IMR-90 (cell line): Measurements from ENCODE around the gene PSPC1. TPM values are rescaled to one million over a fixed set of nuclear protein-coding genes. Genes with fewer than 3 reads are reported as not detected.

Experiments
- ATAC-seq: fragments of 200-7000 bp; cut with Tn5 transposase; 2 replicates; pipeline ENCODE4 v1.9.1; 2020; ENCODE audit warnings: low read depth, mild to moderate bottlenecking, moderate library complexity
- BruUV-seq: library from RNA; stranded (reverse); fragments of 400-500 nt; replicated peaks from 2 replicates; lab custom pipeline; 2021; lab: Mats Ljungman, UMichigan
- CTCF ChIA-PET: fragments of 300-600 bp; formaldehyde crosslinking; extraction: SDS; loops from one replicate; lab custom pipeline; 2021; ENCODE audit warnings: antibody characterized with exemption; lab: Yijun Ruan, JAX
- POLR2A ChIA-PET: fragments of 300-600 bp; sonication (Branson Sonifier 250); formaldehyde crosslinking; loops from one replicate; lab custom pipeline; 2022; ENCODE audit warnings: antibody characterized with exemption; ENCODE audit not compliant: unreplicated experiment; lab: Charles Lee
- DNase-seq: peaks from one replicate; pipeline ENCODE4 v3.0.0; 2013
- H2AFZ ChIP-seq: replicated peaks from 2 replicates; pipeline ENCODE3; 2013; ENCODE audit warnings: low read length, mild to moderate bottlenecking; ENCODE audit not compliant: poor library complexity
- H2AK5ac ChIP-seq: 2 replicates; pipeline ENCODE4 v1.6.1; 2013; ENCODE audit warnings: low read depth, low read length, inconsistent platforms
- H2AK9ac ChIP-seq: replicated peaks from 2 replicates; pipeline ENCODE3; 2013; ENCODE audit warnings: mild to moderate bottlenecking, low read depth, low read length, moderate library complexity; ENCODE audit not compliant: poor library complexity
- H2BK120ac ChIP-seq: 2 replicates; pipeline ENCODE4 v1.6.1; 2013; ENCODE audit warnings: low read depth, low read length, inconsistent platforms
- H2BK15ac ChIP-seq: 3 replicates; pipeline ENCODE4 v1.6.1; 2013; ENCODE audit warnings: low read depth, low read length, inconsistent platforms
- H2BK20ac ChIP-seq: 2 replicates; pipeline ENCODE4 v1.6.1; 2013; ENCODE audit warnings: low read depth, mild to moderate bottlenecking, inconsistent platforms, low read length, moderate library complexity
- H2BK5ac ChIP-seq: 2 replicates; pipeline ENCODE4 v1.6.1; 2013; ENCODE audit warnings: mild to moderate bottlenecking, low read depth, low read length, inconsistent platforms; ENCODE audit not compliant: poor library complexity, severe bottlenecking
- H3K14ac ChIP-seq: replicated peaks from 2 replicates; pipeline ENCODE4 v1.6.1; 2013; ENCODE audit warnings: low read depth, low read length, inconsistent platforms
- H3K18ac ChIP-seq: 2 replicates; pipeline ENCODE4 v1.6.1; 2013; ENCODE audit warnings: low read depth, low read length, control low read depth
- H3K23ac ChIP-seq: 2 replicates; pipeline ENCODE4 v1.6.1; 2013; ENCODE audit warnings: low read depth, low read length, inconsistent platforms
- H3K27ac ChIP-seq: 2 replicates; pipeline ENCODE4 v1.5.1; 2013; ENCODE audit warnings: mild to moderate bottlenecking, control low read depth, low read length; ENCODE audit not compliant: insufficient read depth
- H3K27me3 ChIP-seq: 2 replicates; pipeline ENCODE4 v1.6.1; 2013; ENCODE audit warnings: low read length; ENCODE audit not compliant: control insufficient read depth, insufficient read depth
- H3K36me3 ChIP-seq: 2 replicates; pipeline ENCODE4 v1.6.1; 2013; ENCODE audit warnings: low read length, mixed read lengths; ENCODE audit not compliant: control insufficient read depth, insufficient read depth
- H3K4ac ChIP-seq: 2 replicates; pipeline ENCODE4 v1.6.1; 2013; ENCODE audit warnings: low read depth, low read length, inconsistent platforms
- H3K4me1 ChIP-seq: 2 replicates; pipeline ENCODE4 v1.6.1; 2013; ENCODE audit warnings: low read length, mixed read lengths; ENCODE audit not compliant: control insufficient read depth, insufficient read depth
- H3K4me2 ChIP-seq: 2 replicates; pipeline ENCODE4 v1.6.1; 2013; ENCODE audit warnings: low read depth, mild to moderate bottlenecking, control low read depth, low read length, moderate library complexity
- H3K4me3 ChIP-seq: 2 replicates; pipeline ENCODE4 v1.5.1; 2013; ENCODE audit warnings: low read depth, mild to moderate bottlenecking, control low read depth, low read length, moderate library complexity; ENCODE audit not compliant: insufficient read depth
- H3K56ac ChIP-seq: 2 replicates; pipeline ENCODE4 v1.6.1; 2013; ENCODE audit warnings: low read length, inconsistent platforms; ENCODE audit not compliant: insufficient read depth; ENCODE audit errors: extremely low read depth
- H3K79me1 ChIP-seq, 2 experiments: 2 replicates each; pipeline ENCODE4 v1.6.1; 2013; ENCODE audit warnings: low read length in 2 of 2, inconsistent platforms in 1 of 2, low read depth in 1 of 2
- H3K9ac ChIP-seq: 2 replicates; pipeline ENCODE4 v1.6.1; 2013; ENCODE audit warnings: low read depth, low read length, control low read depth
- H3K9me1 ChIP-seq: 2 replicates; pipeline ENCODE4 v1.6.1; 2013; ENCODE audit warnings: low read length, inconsistent platforms; ENCODE audit not compliant: insufficient read depth
- H3K9me3 ChIP-seq: 2 replicates; pipeline ENCODE4 v1.6.1; 2013; ENCODE audit warnings: low read length; ENCODE audit not compliant: control insufficient read depth, insufficient read depth
- H4K20me1 ChIP-seq: 2 replicates; pipeline ENCODE4 v1.6.1; 2013; ENCODE audit warnings: low read length, inconsistent platforms; ENCODE audit not compliant: insufficient read depth
- H4K5ac ChIP-seq: 2 replicates; pipeline ENCODE4 v1.6.1; 2013; ENCODE audit warnings: mild to moderate bottlenecking, low read depth, low read length, control low read depth
- H4K8ac ChIP-seq, 2 experiments: 2 replicates each; pipeline ENCODE4 v1.6.1; 2013; ENCODE audit warnings: low read depth in 2 of 2, low read length in 2 of 2, control low read depth in 1 of 2, inconsistent platforms in 1 of 2
- H4K91ac ChIP-seq: 2 replicates; pipeline ENCODE4 v1.6.1; 2013; ENCODE audit warnings: low read depth, low read length, inconsistent platforms; ENCODE audit not compliant: insufficient read depth
- CEBPB ChIP-seq: IDR thresholded peaks from 2 replicates; pipeline ENCODE4 v1.6.1; 2012; ENCODE audit warnings: low read depth, low read length, improper control_type of control experiment
- CHD1 ChIP-seq: IDR thresholded peaks from 2 replicates; pipeline ENCODE4 v1.6.1; 2012; ENCODE audit warnings: low read depth, low read length, improper control_type of control experiment
- CTCF ChIP-seq: conservative IDR thresholded peaks from 2 replicates; pipeline ENCODE4 v1.5.1; 2012; ENCODE audit warnings: mild to moderate bottlenecking, low read depth, low read length, improper control_type of control experiment
- ELK1 ChIP-seq: fragments of 150-350 bp; IDR thresholded peaks from 2 replicates; pipeline ENCODE4 v1.6.1; 2016; ENCODE audit warnings: low read depth, mild to moderate bottlenecking, low read length, moderate library complexity, borderline replicate concordance
- FOS ChIP-seq: fragments of 150-350 bp; IDR thresholded peaks from 2 replicates; pipeline ENCODE4 v1.6.1; 2016; ENCODE audit warnings: low read depth, low read length
- MAFK ChIP-seq: IDR thresholded peaks from 2 replicates; pipeline ENCODE4 v1.6.1; 2012; ENCODE audit warnings: low read depth, low read length, improper control_type of control experiment
- MAZ ChIP-seq: IDR thresholded peaks from 2 replicates; pipeline ENCODE4 v1.6.1; 2012; ENCODE audit warnings: low read depth, mild to moderate bottlenecking, low read length, improper control_type of control experiment, moderate library complexity, borderline replicate concordance
- MXI1 ChIP-seq: IDR thresholded peaks from 2 replicates; pipeline ENCODE4 v1.6.1; 2012; ENCODE audit warnings: low read depth, mild to moderate bottlenecking, low read length, moderate library complexity, borderline replicate concordance
- NFE2L2 ChIP-seq: fragments of 150-350 bp; IDR thresholded peaks from 2 replicates; pipeline ENCODE4 v1.6.1; 2016; ENCODE audit warnings: low read depth, mild to moderate bottlenecking, low read length
- POLR2A ChIP-seq: IDR thresholded peaks from 2 replicates; pipeline ENCODE4 v1.6.1; 2012; ENCODE audit warnings: mild to moderate bottlenecking, low read depth, low read length
- RAD21 ChIP-seq: IDR thresholded peaks from 2 replicates; pipeline ENCODE4 v1.6.1; 2012; ENCODE audit warnings: low read length, improper control_type of control experiment
- RCOR1 ChIP-seq: IDR thresholded peaks from 2 replicates; pipeline ENCODE4 v1.6.1; 2012; ENCODE audit warnings: mild to moderate bottlenecking, low read length, improper control_type of control experiment; ENCODE audit not compliant: insufficient replicate concordance
- RFX5 ChIP-seq: IDR thresholded peaks from 2 replicates; pipeline ENCODE4 v1.8.0; 2012; ENCODE audit warnings: low read depth, mild to moderate bottlenecking, low read length, moderate library complexity
- SMC3 ChIP-seq: fragments of 150-350 bp; IDR thresholded peaks from 2 replicates; pipeline ENCODE4 v1.6.1; 2016; ENCODE audit warnings: low read depth, mild to moderate bottlenecking, antibody characterized with exemption, low read length, moderate library complexity
- USF2 ChIP-seq: fragments of 150-350 bp; IDR thresholded peaks from 2 replicates; pipeline ENCODE4 v1.6.1; 2017; ENCODE audit warnings: mild to moderate bottlenecking, antibody characterized with exemption, low read length, low read depth
- WGBS, 2 experiments: methylation state at CpG; one replicate each; pipeline versions ENCODE4 v1.1.5 to v1.1.7; 2013; ENCODE audit warnings: missing lambda C conversion rate in 2 of 2; ENCODE audit not compliant: insufficient read length in 1 of 2; ENCODE audit errors: extremely low coverage in 2 of 2; 5-methylcytosine and 5-hydroxymethylcytosine counted together
- dilution Hi-C: fragments of 300-500 bp; cut with HindIII; formaldehyde crosslinking; loops from one replicate; pipeline ENCODE4 v1.14.3; 2018; ENCODE audit warnings: low sequenced_read_pairs; ENCODE audit not compliant: unreplicated experiment
- in situ Hi-C: fragments of 300-500 bp; cut with MboI; formaldehyde crosslinking; loops from 3 replicates; pipeline ENCODE4 v1.14.3; 2019; ENCODE audit warnings: low sequenced_read_pairs, inconsistent platforms, mixed read lengths
- intact Hi-C: fragments of 100-400 bp; cut with micrococcal nuclease; formaldehyde crosslinking; loops from 2 replicates; pipeline ENCODE4 v1.10.0; 2022
- polyA plus RNA-seq, 3 experiments: library from polyadenylated mRNA; depleted of rRNA; stranded (reverse); fragments of >200 nt; gene quantifications; 2 replicates each; pipeline ENCODE4 v1.2.3, GENCODE V29; 2012; ENCODE audit warnings: low replicate concordance in 1 of 3
- total RNA-seq: library from RNA; depleted of rRNA; stranded (reverse); fragments of >200 nt; gene quantifications from 2 replicates; pipeline ENCODE4 v1.2.3, GENCODE V29; 2012

Gene PSPC1
- total and polyA plus RNA-seq, 2 of the 4 experiments (the other 2 are of a cell fraction), result 38.3 to 39.8 TPM

DNA sequence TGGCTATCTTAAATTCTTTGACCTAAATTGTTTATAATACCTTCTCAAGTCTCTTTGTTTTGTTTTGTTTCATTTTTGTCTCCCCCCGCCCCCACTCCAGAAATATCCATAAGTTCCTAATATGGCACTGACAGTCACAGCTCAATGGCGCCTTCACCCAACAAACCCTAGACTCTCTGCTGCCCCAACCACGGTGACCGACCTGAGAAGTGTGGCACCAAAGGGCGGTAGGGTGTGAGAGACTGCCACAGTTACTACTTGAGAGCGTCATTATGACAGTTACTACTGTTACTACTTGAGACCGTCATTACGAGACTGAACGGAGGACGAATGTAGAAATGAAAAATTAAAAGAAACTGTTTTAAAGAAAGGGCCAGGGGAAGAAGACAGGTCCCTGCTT, 34.4 kb upstream of the PSPC1 start:
- no peak overlapping the region for H4K5ac ChIP-seq
- dilution Hi-C loops, result no loop called here
- H3K27me3 ChIP-seq, result no peaks in the 10 kb centered on the region

More for the DNA sequence above, 34.4 kb upstream of the PSPC1 start:
- H4K91ac ChIP-seq, result no peak overlapping the region
- TF ChIP-seq SMC3 (no peak), MXI1 (no peak), MAFK (no peak), FOS (no peak), RAD21 (no peak), CHD1 (no peak), RFX5 (no peak), CTCF (no peak), CEBPB (no peak), NFE2L2 (no peak), ELK1 (no peak), USF2 (no peak), RCOR1 (no peak), POLR2A (no peak), MAZ (no peak)
- H3K4me2 ChIP-seq, result no peak overlapping the region
- H2AK5ac ChIP-seq, result no peak overlapping the region
- intact Hi-C loops, result no loop called here
- POLR2A ChIA-PET, result no interaction called here
- H3K56ac ChIP-seq, result no peak overlapping the region
- H3K14ac ChIP-seq, result no peak overlapping the region
- H3K4me3 ChIP-seq, result no peak overlapping the region
- no peak overlapping the region for H3K27ac ChIP-seq
- no peak overlapping the region for H3K4ac ChIP-seq
- peak overlapping the region; percentile 65 for H2AK9ac ChIP-seq
- ATAC-seq (no peak), DNase-seq (no peak)
- no peak overlapping the region for H2BK20ac ChIP-seq
- CTCF ChIA-PET, result interaction anchor here (0.6 kb wide), 1 partner anchor 9 kb away, joined by 4 read pairs; no protein-coding TSS in a partner anchor
- H3K23ac ChIP-seq, result no peak overlapping the region
- in situ Hi-C loops, result no loop called here
- no peak overlapping the region for H2AFZ ChIP-seq
- H4K8ac ChIP-seq, result no peak overlapping the region
- H2BK5ac ChIP-seq, result no peak overlapping the region
- H2BK120ac ChIP-seq, result no peak overlapping the region
- H4K20me1 ChIP-seq, result no peaks in the 10 kb centered on the region
- 92% methylated on average over 2 of the region's 10 CpGs; no CpG with 5 or more reads in 1 of the 2 experiments for WGBS, 2 experiments
- H2BK15ac ChIP-seq, result no peak overlapping the region
- H3K9ac ChIP-seq, result no peak overlapping the region
- H3K9me1 ChIP-seq, result peaks cover 4% of the 10 kb centered on the region; the same call in 1 of the 2 replicates
- H3K9me3 ChIP-seq, result no peaks in the 10 kb centered on the region
- H3K36me3 ChIP-seq, result peaks cover 16% of the 10 kb centered on the region
- no peak overlapping the region for H3K18ac ChIP-seq
- BruUV-seq, result no TSS peak
- no peaks in the 10 kb centered on the region for H3K4me1 ChIP-seq
- H3K79me1 ChIP-seq, result peaks cover 2 to 7% of the 10 kb centered on the region in 2 experiments; a peak in 3 of 4 replicates
